Esophagus squamous epithelium (tissue), 4 donors: ENCODE results near the gene ITGAL.

Experiments used
- CTCF ChIP-seq, 6 experiments: fragments of 450-650 bp in 4 of 6; fragments of 200-600 bp in 2 of 6; sonication (generic) in 2 of 6; IDR thresholded peaks; one replicate each; pipeline ENCODE4 v1.5.1; 2016 to 2019; ENCODE audit warnings: antibody characterized with exemption in 6 of 6, mild to moderate bottlenecking in 4 of 6, moderate library complexity in 4 of 6
- POLR2A ChIP-seq, 4 donors: fragments of 450-650 bp; IDR thresholded peaks; one replicate each; pipeline ENCODE4 v1.6.1; 2017; ENCODE audit warnings: antibody characterized with exemption in 4 of 4, mild to moderate bottlenecking in 4 of 4, moderate library complexity in 3 of 4

GRCh38 chr16:30443631-30444030 lies 28.9 kb upstream of the ITGAL start:
- TF ChIP-seq POLR2A (IDR thresholded peaks at IDR 0.05) (no peak), CTCF (IDR thresholded peaks at IDR 0.05) (no peak)
